Measurements from ENCODE around the gene FHAD1. TPM values are rescaled to one million over a fixed set of nuclear protein-coding genes. Genes with fewer than 3 reads are reported as not detected.

FHAD1 gene
- total and polyA plus RNA-seq, 8 donors, result 0.75 to 5.5 (median 2.1) TPM

DNA sequence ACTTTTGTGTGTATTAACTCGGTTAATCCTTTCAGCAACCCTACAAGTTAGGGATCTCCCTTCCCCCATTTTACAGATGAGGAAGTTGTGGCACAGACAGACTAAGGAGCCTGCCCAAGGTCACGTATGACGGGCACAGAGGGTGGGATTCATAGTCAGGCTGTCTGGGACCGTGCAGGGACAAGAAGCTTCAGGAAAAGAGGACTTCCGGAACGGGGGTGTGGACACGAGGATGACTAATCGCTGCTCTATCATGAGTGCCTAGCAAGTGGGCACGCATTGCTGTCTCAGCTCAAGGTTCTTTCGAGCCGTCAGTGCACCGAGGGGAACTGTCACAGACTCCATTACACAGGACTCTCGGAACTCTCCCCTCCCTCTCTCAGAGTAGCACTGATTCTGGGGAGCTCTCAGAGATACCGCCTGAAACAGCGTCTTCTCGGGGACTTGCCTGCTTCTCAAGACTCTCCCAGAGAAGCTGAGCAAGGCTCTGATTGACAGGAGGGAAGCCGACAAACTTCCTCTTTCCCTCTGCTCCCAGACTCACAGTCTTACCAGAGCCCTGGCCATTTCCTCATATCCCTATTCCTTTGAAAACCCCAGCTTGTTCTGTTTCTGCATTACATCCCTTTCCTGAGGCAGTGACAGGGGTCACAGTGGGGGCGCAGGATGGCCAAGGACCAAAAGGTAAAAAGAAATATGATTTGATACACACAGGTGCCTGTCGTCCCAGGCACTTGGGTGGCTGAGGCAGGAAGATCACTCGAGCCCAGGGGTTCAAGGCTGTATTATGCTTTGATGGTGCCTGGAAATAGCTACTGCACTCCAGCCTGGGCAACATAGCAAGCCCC, 14.4 kb downstream of the FHAD1 start:
- intact Hi-C loops (cut with DNase I), result no loop called here
- H3K27ac ChIP-seq, result peak overlapping the region in 3 of 4 donors; percentile 16 to 63 (median 60)
- H3K4me3 ChIP-seq, result peak overlapping the region in 2 of 4 donors; percentile 5 to 24
- TF ChIP-seq, protein P1, sequence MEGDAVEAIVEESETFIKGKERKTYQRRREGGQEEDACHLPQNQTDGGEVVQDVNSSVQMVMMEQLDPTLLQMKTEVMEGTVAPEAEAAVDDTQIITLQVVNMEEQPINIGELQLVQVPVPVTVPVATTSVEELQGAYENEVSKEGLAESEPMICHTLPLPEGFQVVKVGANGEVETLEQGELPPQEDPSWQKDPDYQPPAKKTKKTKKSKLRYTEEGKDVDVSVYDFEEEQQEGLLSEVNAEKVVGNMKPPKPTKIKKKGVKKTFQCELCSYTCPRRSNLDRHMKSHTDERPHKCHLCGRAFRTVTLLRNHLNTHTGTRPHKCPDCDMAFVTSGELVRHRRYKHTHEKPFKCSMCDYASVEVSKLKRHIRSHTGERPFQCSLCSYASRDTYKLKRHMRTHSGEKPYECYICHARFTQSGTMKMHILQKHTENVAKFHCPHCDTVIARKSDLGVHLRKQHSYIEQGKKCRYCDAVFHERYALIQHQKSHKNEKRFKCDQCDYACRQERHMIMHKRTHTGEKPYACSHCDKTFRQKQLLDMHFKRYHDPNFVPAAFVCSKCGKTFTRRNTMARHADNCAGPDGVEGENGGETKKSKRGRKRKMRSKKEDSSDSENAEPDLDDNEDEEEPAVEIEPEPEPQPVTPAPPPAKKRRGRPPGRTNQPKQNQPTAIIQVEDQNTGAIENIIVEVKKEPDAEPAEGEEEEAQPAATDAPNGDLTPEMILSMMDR (IDR thresholded peaks at IDR 0.05), result no peak
- ATAC-seq (peak; percentile 67 to 83 (median 71)), DNase-seq (peak in 1 of 6 donors; percentile 71), FAIRE-seq (no peak)
- peaks cover 0 to 16% (median 10%) of the 10 kb centered on the region in 3 donors for H3K4me1 ChIP-seq
- WGBS, 2 donors, result 23 to 33% methylated on average over 20 of the region's 20 CpGs
- H3K27me3 ChIP-seq, result no peaks in the 10 kb centered on the region
- no peaks in the 10 kb centered on the region for H3K36me3 ChIP-seq
- H3K9me3 ChIP-seq, result no peaks in the 10 kb centered on the region

DNA sequence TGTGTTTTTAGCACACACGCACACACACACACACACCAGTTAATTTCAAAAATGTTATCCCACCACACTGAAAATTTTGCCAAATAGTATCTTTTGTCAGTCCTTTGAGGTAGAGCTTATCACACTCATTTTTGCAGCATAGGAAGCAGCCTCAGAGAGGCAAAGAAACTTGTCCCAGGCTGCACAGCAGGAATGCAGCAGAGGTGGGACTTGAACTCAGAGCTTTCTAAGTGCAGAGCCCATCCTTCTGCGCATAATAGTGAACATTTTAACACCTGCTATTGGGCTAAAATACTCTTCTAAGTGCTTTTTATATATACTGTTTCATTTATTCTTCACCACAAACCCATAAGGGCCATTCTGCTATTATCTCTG, 15.0 kb downstream of the FHAD1 start:
- no peaks in the 10 kb centered on the region for H3K27me3 ChIP-seq
- WGBS, 2 donors, result 97 to 98% methylated on average over 2 of the region's 2 CpGs
- H3K36me3 ChIP-seq, result no peaks in the 10 kb centered on the region
- TF ChIP-seq, protein P1 (IDR thresholded peaks at IDR 0.05), result no peak
- peak overlapping the region in 1 of 4 donors; percentile 24 for H3K4me3 ChIP-seq
- no peaks in the 10 kb centered on the region for H3K9me3 ChIP-seq
- H3K4me1 ChIP-seq, result peaks cover 0 to 16% (median 10%) of the 10 kb centered on the region in 3 donors
- peak overlapping the region in 1 of 4 donors; percentile 63 for H3K27ac ChIP-seq
- DNase-seq (no peak), FAIRE-seq (no peak), ATAC-seq (no peak)
- intact Hi-C loops (cut with DNase I), result no loop called here

DNA sequence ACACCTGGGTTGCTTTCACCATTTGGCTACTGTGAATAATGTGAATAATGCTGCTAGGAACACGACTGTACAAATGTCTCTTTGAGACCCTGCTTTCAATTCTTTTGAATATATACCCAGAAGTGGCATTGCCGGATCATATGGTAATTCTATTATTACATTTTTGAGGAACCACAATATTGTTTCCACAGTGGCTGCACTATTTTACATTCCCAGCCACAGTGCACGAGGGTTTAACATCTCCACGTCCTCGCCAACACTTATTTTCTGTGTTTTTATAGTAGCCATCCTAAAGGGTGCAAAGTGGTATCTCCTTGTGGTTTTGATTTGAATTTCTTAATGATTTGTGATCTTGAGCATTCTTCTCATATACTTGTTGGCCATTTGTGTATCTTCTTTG, 15.7 kb downstream of the FHAD1 start:
- H3K4me1 ChIP-seq, result peaks cover 0 to 16% (median 10%) of the 10 kb centered on the region in 3 donors
- ATAC-seq (no peak), DNase-seq (no peak), FAIRE-seq (no peak)
- intact Hi-C loops (cut with DNase I), result no loop called here
- 92 to 93% methylated on average over 5 of the region's 5 CpGs for WGBS, 2 donors
- no peak overlapping the region for H3K27ac ChIP-seq
- H3K27me3 ChIP-seq, result no peaks in the 10 kb centered on the region
- no peak overlapping the region for H3K4me3 ChIP-seq
- no peaks in the 10 kb centered on the region for H3K9me3 ChIP-seq
- H3K36me3 ChIP-seq, result no peaks in the 10 kb centered on the region
- TF ChIP-seq, protein P1 (IDR thresholded peaks at IDR 0.05), result no peak

DNA sequence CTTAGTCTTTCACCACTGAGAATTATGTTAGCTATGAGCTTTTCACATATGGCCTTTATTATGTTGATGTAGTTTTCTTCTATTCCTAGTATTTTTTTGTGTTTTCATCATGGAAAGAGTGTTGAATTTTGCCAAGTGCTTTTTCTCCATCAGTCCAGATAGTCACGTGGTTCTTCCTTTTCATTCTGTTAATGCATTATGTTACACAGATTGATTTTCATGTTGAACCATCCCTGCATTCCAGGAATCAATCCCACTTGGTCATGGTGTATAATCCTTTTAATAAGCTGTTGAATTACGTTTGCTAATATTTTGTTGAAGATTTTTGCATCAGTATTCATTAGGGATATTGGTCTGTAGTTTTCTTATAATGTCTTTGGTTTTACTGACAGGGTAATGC, 17.7 kb downstream of the FHAD1 start:
- FAIRE-seq (no peak), DNase-seq (no peak), ATAC-seq (no peak)
- 94% methylated on average over 2 of the region's 2 CpGs for WGBS, 2 donors
- intact Hi-C loops (cut with DNase I), result no loop called here
- H3K27ac ChIP-seq, result no peak overlapping the region
- H3K27me3 ChIP-seq, result no peaks in the 10 kb centered on the region
- H3K9me3 ChIP-seq, result no peaks in the 10 kb centered on the region
- H3K4me3 ChIP-seq, result no peak overlapping the region
- H3K4me1 ChIP-seq, result peaks cover 0 to 15% (median 9%) of the 10 kb centered on the region in 3 donors
- no peaks in the 10 kb centered on the region for H3K36me3 ChIP-seq
- TF ChIP-seq, protein P1 (IDR thresholded peaks at IDR 0.05), result no peak

DNA sequence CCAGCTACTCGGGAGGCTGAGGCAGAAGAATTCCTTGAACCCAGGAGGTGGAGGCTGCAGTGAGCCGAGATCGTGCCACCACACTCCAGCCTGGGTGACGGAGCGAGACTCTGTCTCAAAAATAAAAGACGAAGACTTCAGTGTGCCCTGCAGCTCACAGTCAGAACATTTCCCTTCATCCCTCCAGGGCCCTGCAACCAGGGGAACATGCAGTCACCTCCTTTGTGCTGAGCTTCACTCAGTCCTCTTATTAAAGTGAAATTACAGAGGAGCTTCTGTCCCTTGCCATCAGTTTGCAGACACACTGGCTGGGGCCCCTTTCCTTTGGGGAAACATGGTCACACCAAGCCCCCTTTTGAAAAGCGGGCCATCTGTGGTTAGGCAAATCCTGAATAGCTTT, 24.2 kb downstream of the FHAD1 start:
- ATAC-seq, result no peak
- no peaks in the 10 kb centered on the region for H3K27me3 ChIP-seq
- H3K4me3 ChIP-seq, result no peak overlapping the region
- H3K4me1 ChIP-seq, result no peaks in the 10 kb centered on the region
- TF ChIP-seq, protein P1 (IDR thresholded peaks at IDR 0.05), result no peak
- no peak for DNase-seq
- no peak for FAIRE-seq
- no peaks in the 10 kb centered on the region for H3K9me3 ChIP-seq
- WGBS, 2 donors, result 80 to 93% methylated on average over 6 of the region's 7 CpGs
- intact Hi-C loops (cut with DNase I), result loop anchor here in 2 of 3 donors (5.0 to 10.0 kb wide), 4 partner anchors 66 to 144 kb away; partner anchors contain the start of gene TMEM51 (in 1 of the 2)
- H3K36me3 ChIP-seq, result no peaks in the 10 kb centered on the region
- H3K27ac ChIP-seq, result no peak overlapping the region

Data from pancreas (tissue), 10 donors.